Measurements from ENCODE around the gene ARID5B.

ARID5B gene

DNA sequence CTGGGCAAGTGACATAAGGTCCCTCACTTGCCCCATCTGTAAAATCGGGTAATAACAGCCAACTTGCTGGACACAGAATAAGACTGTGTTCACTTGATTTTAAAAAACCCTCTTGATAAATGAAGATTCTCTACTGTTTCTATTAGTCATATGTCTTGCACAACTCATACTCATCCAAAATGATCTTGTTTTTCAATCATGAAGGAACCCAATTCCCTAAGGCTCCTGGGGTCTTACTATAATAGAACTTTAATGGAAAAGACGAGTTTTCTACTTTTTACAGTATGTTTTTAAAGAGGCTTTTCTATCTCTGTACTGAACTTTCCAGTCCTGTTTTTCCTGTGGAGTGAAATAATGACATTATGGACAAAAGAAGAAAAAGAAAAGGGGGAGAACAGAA is 103.8 kb downstream of the ARID5B start:
- TF ChIP-seq CTCF (IDR thresholded peaks at IDR 0.05; ENCODE audit: insufficient read depth, missing control alignments): no peak
- DNase-seq (ENCODE audit: insufficient read length, low spot score) (no peak), FAIRE-seq (no peak)

DNA sequence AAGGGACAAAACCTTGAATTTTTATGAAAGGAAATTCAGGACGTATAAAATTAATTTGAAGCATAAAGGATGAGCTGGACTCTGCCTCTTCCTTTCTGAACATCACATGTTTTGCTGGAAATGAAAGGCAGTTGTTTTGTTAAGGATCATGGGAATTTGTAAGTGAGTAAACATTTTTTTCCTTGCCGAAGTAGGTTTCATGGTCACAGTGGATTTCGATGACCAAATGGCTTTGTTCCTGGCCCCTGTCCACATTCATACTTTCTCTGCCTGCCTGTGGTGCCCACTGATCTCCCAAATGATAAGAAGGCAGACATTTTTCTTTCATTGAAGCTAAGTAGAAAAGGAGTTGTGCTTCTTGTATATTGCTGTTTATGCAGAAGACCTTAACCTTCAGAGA is 104.2 kb downstream of the ARID5B start:
- DNase-seq (ENCODE audit: insufficient read length, low spot score) (no peak), FAIRE-seq (no peak)
- TF ChIP-seq CTCF (IDR thresholded peaks at IDR 0.05; ENCODE audit: insufficient read depth, missing control alignments): no peak

GRCh38 chr10:62007145-62007544 is 105.6 kb downstream of the ARID5B start:
- DNase-seq (ENCODE audit: insufficient read length, low spot score) (no peak), FAIRE-seq (no peak)
- no peak for TF ChIP-seq CTCF (IDR thresholded peaks at IDR 0.05; ENCODE audit: insufficient read depth, missing control alignments)

DNA sequence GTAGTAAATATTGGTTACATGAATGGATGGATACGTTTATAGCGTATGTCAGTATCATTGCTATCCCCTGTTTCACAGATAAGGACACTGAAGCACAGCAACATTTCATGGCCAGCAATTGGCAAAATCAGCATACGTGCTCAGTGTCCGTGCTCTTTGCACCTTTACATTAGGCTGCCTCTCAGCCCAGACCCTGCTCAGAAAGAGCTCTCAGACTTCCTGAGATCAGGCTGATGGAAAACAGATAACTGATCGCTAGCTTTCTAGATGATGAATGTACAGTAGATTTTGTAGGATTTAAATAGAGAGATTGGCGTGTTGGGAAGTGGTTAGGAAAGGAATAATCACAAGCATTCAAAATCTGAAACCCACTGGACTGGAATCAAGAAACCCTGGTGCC is 106.7 kb downstream of the ARID5B start:
- no peak for TF ChIP-seq CTCF (IDR thresholded peaks at IDR 0.05; ENCODE audit: insufficient read depth, missing control alignments)
- DNase-seq (ENCODE audit: insufficient read length, low spot score): no peak
- no peak for FAIRE-seq

GRCh38 chr10:62008946-62009345 is 107.4 kb downstream of the ARID5B start:
- TF ChIP-seq CTCF (IDR thresholded peaks at IDR 0.05; ENCODE audit: insufficient read depth, missing control alignments): no peak
- DNase-seq (ENCODE audit: insufficient read length, low spot score) (no peak), FAIRE-seq (no peak)

DNA sequence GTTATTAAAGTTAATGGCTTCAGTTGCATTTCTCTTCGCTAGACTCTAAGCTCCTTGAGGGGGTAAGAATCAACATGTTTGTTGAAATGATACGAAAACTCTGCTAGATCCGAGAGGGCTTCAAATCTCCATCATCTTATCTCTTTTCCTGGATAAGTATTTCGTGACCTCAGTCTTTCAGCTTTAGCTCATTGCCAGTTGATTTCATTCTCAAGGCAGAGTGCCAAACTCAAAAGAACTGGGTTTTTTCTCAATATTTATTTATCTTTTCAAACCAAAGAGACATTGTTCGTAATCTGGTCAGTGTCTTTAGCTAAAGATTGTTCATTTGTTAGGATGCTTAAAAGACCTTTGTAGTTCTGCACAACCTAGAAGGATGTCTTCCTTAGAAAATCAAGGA is 108.9 kb downstream of the ARID5B start:
- no peak for TF ChIP-seq CTCF (IDR thresholded peaks at IDR 0.05; ENCODE audit: insufficient read depth, missing control alignments)
- no peak for DNase-seq (ENCODE audit: insufficient read length, low spot score)
- no peak for FAIRE-seq

DNA sequence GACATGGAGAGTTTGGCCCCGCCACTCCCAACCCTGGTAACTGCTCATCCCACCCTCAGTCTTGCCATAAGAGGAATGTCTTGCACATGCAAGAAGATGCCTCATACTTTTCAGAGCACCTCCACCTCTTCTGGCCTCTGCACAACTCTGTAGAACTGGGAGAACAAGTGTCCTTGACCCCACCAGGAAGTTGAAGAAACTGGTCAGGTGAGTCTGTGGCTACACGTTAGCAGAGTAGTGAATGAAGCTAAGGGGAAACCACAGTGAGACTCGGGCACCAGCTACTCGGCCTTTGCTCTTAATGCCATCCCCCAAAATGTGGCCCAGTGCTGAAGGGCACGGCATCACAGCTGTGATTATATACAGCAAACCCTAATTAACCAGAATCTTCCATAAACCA is 110.1 kb downstream of the ARID5B start:
- TF ChIP-seq CTCF (IDR thresholded peaks at IDR 0.05; ENCODE audit: insufficient read depth, missing control alignments): no peak
- DNase-seq (ENCODE audit: insufficient read length, low spot score): no peak
- no peak for FAIRE-seq

Measured in D721Med (cell line).